Retina (tissue), 1 donor: ENCODE results near the gene EYS.
"Not testable (repeated sequence)": the region's sequence is repeated elsewhere in the genome, so short reads cannot be mapped to it uniquely, and the experiment has no call there.

ENCODE experiments used
- DNase-seq: peaks from one replicate; pipeline ENCODE4 v3.0.0-alpha.2; 2016

The EYS gene

GRCh38 chr6:65449926-65450325 is 257.1 kb downstream of the EYS start:
- DNase-seq: no peak

GRCh38 chr6:65448866-65449265 is 258.2 kb downstream of the EYS start:
- DNase-seq: no peak

GRCh38 chr6:65436281-65436680 is 270.7 kb downstream of the EYS start:
- no peak for DNase-seq

GRCh38 chr6:65416621-65417020 is 290.4 kb downstream of the EYS start:
- DNase-seq: no peak

GRCh38 chr6:65410309-65410708 is 296.7 kb downstream of the EYS start:
- no peak for DNase-seq

GRCh38 chr6:65402564-65402963 is 304.5 kb downstream of the EYS start:
- no peak for DNase-seq

- no peak for DNase-seq
Observed at GRCh38 chr6:65399355-65400084, 307.5 kb downstream of the EYS start.

- DNase-seq: no peak
Observed at GRCh38 chr6:65398851-65399250, 308.2 kb downstream of the EYS start.

- peak; percentile 25 for DNase-seq
Observed at GRCh38 chr6:65350530-65350929, 356.5 kb downstream of the EYS start.

GRCh38 chr6:65302655-65303054 is 404.4 kb downstream of the EYS start:
- DNase-seq: not testable (repeated sequence)

- DNase-seq: no peak
Observed at GRCh38 chr6:65299236-65299635, 407.8 kb downstream of the EYS start.

- no peak for DNase-seq
Observed at GRCh38 chr6:65295812-65296211, 411.2 kb downstream of the EYS start.

- no peak for DNase-seq
Observed at GRCh38 chr6:65289491-65289890, 417.5 kb downstream of the EYS start.

- DNase-seq: no peak
Observed at GRCh38 chr6:65285275-65285674, 421.8 kb downstream of the EYS start.

- no peak for DNase-seq
Observed at GRCh38 chr6:65280060-65280459, 427.0 kb downstream of the EYS start.

- no peak for DNase-seq
Observed at GRCh38 chr6:65262241-65262640, 444.8 kb downstream of the EYS start.

- no peak for DNase-seq
Observed at GRCh38 chr6:65259982-65260381, 447.0 kb downstream of the EYS start.

- DNase-seq: no peak
Observed at GRCh38 chr6:65259059-65259458, 448.0 kb downstream of the EYS start.

GRCh38 chr6:65253041-65253440 is 454.0 kb downstream of the EYS start:
- DNase-seq: no peak

GRCh38 chr6:65248101-65248610 is 458.9 kb downstream of the EYS start:
- DNase-seq: no peak

- no peak for DNase-seq
Observed at GRCh38 chr6:65231616-65232015, 475.4 kb downstream of the EYS start.

- no peak for DNase-seq
Observed at GRCh38 chr6:65229825-65230224, 477.2 kb downstream of the EYS start.

- DNase-seq: no peak
Observed at GRCh38 chr6:65221153-65221552, 485.9 kb downstream of the EYS start.

- DNase-seq: no peak
Observed at GRCh38 chr6:65202738-65203137, 504.3 kb downstream of the EYS start.

- DNase-seq: no peak
Observed at GRCh38 chr6:65199683-65200082, 507.3 kb downstream of the EYS start.
